Choroid plexus epithelial cell (primary cell): ENCODE data around the gene WARS2.
A peak's percentile ranks its signal among the peaks of the same experiment; 100 is the strongest.

Experiments
- DNase-seq: peaks from one replicate; pipeline ENCODE4 v3.0.0-alpha.2; 2010; ENCODE audit warnings: low read depth
- H3K4me3 ChIP-seq: 2 replicates; pipeline ENCODE4 v1.5.1; 2011; ENCODE audit warnings: low read depth, mild to moderate bottlenecking, control low read depth, low read length, moderate library complexity
- CTCF ChIP-seq: conservative IDR thresholded peaks from 2 replicates; pipeline ENCODE4 v1.5.1; 2011; ENCODE audit warnings: low read depth, mild to moderate bottlenecking, control low read depth, inconsistent platforms, low read length, moderate library complexity

The WARS2 gene

GRCh38 chr1:118990513-118991152, 149.8 kb downstream of the WARS2 start:
- no peak for TF ChIP-seq CTCF
- DNase-seq = peak; percentile 50
- no peak overlapping the region for H3K4me3 ChIP-seq

- no peak overlapping the region for H3K4me3 ChIP-seq
- peak; percentile 57 for DNase-seq
- TF ChIP-seq CTCF = peak; percentile 7
Observed at GRCh38 chr1:118989878-118990378, 150.5 kb downstream of the WARS2 start.

GRCh38 chr1:118989006-118989815, 151.2 kb downstream of the WARS2 start:
- peak overlapping the region; percentile 89 for H3K4me3 ChIP-seq
- no peak for TF ChIP-seq CTCF
- DNase-seq = peak; percentile 69

- DNase-seq = peak; percentile 81
- H3K4me3 ChIP-seq = peak within 1 kb of the TSS; percentile 89
- TF ChIP-seq CTCF = no peak
Observed at GRCh38 chr1:118988186-118989005, 152.1 kb downstream of the WARS2 start, which contains the start of gene TBX15. Gene TBX15 (minus strand): TSS chr1:118988343. CDS start chr1:118987795, 548 bp downstream.

- peak overlapping the region; percentile 89 for H3K4me3 ChIP-seq
- no peak for TF ChIP-seq CTCF
- peak; percentile 84 for DNase-seq
Observed at GRCh38 chr1:118987468-118988185, 152.8 kb downstream of the WARS2 start.
